MM.1S (cell line): ENCODE results near the gene HEMK1.

Experiments used
- DNase-seq: peaks from one replicate; pipeline ENCODE4 v3.0.0-alpha.2; 2015
- H2AFZ ChIP-seq: fragments of 300-600 bp; sonication (generic); 2 replicates; pipeline ENCODE4 v1.6.0; 2016; ENCODE audit warnings: antibody characterized with exemption, low read length
- H3F3A ChIP-seq: fragments of 300-600 bp; sonication (generic); 2 replicates; pipeline ENCODE4 v1.6.1; 2016; ENCODE audit warnings: mild to moderate bottlenecking, antibody characterized with exemption, low read length, moderate library complexity, mixed read lengths; ENCODE audit not compliant: insufficient read depth
- H3K27ac ChIP-seq: fragments of 300-600 bp; sonication (generic); 2 replicates; pipeline ENCODE4 v1.5.1; 2016; ENCODE audit warnings: mild to moderate bottlenecking, low read length
- H3K27me3 ChIP-seq: fragments of 300-600 bp; sonication (generic); replicated peaks from 2 replicates; pipeline ENCODE4 v1.6.0; 2016; ENCODE audit warnings: low read length; ENCODE audit not compliant: insufficient read depth
- H3K36me3 ChIP-seq: fragments of 300-600 bp; sonication (generic); replicated peaks from 2 replicates; pipeline ENCODE4 v1.6.1; 2016; ENCODE audit warnings: mild to moderate bottlenecking, low read length, mixed read lengths; ENCODE audit not compliant: insufficient read depth
- H3K4me1 ChIP-seq: fragments of 300-600 bp; sonication (generic); 2 replicates; pipeline ENCODE4 v1.6.1; 2016; ENCODE audit warnings: low read length, mixed read lengths
- H3K4me2 ChIP-seq: fragments of 300-600 bp; sonication (generic); 2 replicates; pipeline ENCODE4 v1.6.0; 2016; ENCODE audit warnings: low read depth, low read length
- H3K4me3 ChIP-seq: fragments of 300-600 bp; sonication (generic); 2 replicates; pipeline ENCODE4 v1.5.1; 2016; ENCODE audit warnings: low read length, mixed read lengths
- H3K79me2 ChIP-seq: fragments of 300-600 bp; sonication (generic); 2 replicates; pipeline ENCODE4 v1.6.1; 2016; ENCODE audit warnings: mixed run types, low read length, mixed read lengths
- H3K9ac ChIP-seq: fragments of 300-600 bp; sonication (generic); 2 replicates; pipeline ENCODE4 v1.6.1; 2016; ENCODE audit warnings: low read length, mixed read lengths
- H3K9me2 ChIP-seq: fragments of 300-600 bp; sonication (generic); replicated peaks from 2 replicates; pipeline ENCODE4 v1.6.1; 2016; ENCODE audit warnings: mild to moderate bottlenecking, low read length, mixed read lengths; ENCODE audit not compliant: insufficient read depth
- H3K9me3 ChIP-seq: fragments of 300-600 bp; sonication (generic); replicated peaks from 2 replicates; pipeline ENCODE4 v1.6.1; 2016; ENCODE audit warnings: mild to moderate bottlenecking, low read length, mixed read lengths; ENCODE audit not compliant: insufficient read depth
- H4K20me1 ChIP-seq: fragments of 300-600 bp; sonication (generic); 2 replicates; pipeline ENCODE4 v1.6.1; 2016; ENCODE audit warnings: mild to moderate bottlenecking, low read length, moderate library complexity, mixed read lengths; ENCODE audit not compliant: insufficient read depth
- CTCF ChIP-seq: fragments of 300-600 bp; sonication (generic); IDR thresholded peaks from 2 replicates; pipeline ENCODE4 v1.5.1; 2016; ENCODE audit warnings: antibody characterized with exemption, low read length, mixed read lengths
- EZH2 ChIP-seq: fragments of 300-600 bp; sonication (generic); optimal IDR thresholded peaks from 2 replicates; pipeline ENCODE3; 2017; ENCODE audit warnings: low read depth, mild to moderate bottlenecking, antibody characterized with exemption, low read length, mixed read lengths
- EZH2phosphoT487 ChIP-seq: fragments of 300-600 bp; sonication (generic); IDR thresholded peaks from 2 replicates; pipeline ENCODE4 v1.6.1; 2018; ENCODE audit warnings: antibody characterized with exemption, low read length

The HEMK1 gene

GRCh38 chr3:50532062-50532705 is 37.1 kb upstream of the HEMK1 start:
- no peaks in the 10 kb centered on the region for H3K36me3 ChIP-seq
- H3K4me2 ChIP-seq: no peak overlapping the region
- H4K20me1 ChIP-seq: no peaks in the 10 kb centered on the region
- H3K27ac ChIP-seq: no peak overlapping the region
- peaks cover 88% of the 10 kb centered on the region for H3K27me3 ChIP-seq
- no peak for TF ChIP-seq CTCF
- TF ChIP-seq EZH2: no peak
- no peak for TF ChIP-seq EZH2phosphoT487
- H3F3A ChIP-seq: no peaks in the 10 kb centered on the region
- H2AFZ ChIP-seq: no peak overlapping the region
- no peak for DNase-seq
- no peaks in the 10 kb centered on the region for H3K4me1 ChIP-seq
- no peak overlapping the region for H3K4me3 ChIP-seq
- H3K9ac ChIP-seq: no peak overlapping the region
- no peaks in the 10 kb centered on the region for H3K9me2 ChIP-seq
- H3K9me3 ChIP-seq: no peaks in the 10 kb centered on the region
- no peaks in the 10 kb centered on the region for H3K79me2 ChIP-seq

GRCh38 chr3:50533316-50533715 is 36.0 kb upstream of the HEMK1 start:
- no peak overlapping the region for H3K9ac ChIP-seq
- H3K4me2 ChIP-seq: no peak overlapping the region
- H3K27me3 ChIP-seq: peaks cover 94% of the 10 kb centered on the region
- no peak for TF ChIP-seq CTCF
- no peak for TF ChIP-seq EZH2
- TF ChIP-seq EZH2phosphoT487: no peak
- H3K4me1 ChIP-seq: no peaks in the 10 kb centered on the region
- no peaks in the 10 kb centered on the region for H3K79me2 ChIP-seq
- H2AFZ ChIP-seq: no peak overlapping the region
- no peak overlapping the region for H3K27ac ChIP-seq
- no peaks in the 10 kb centered on the region for H3K36me3 ChIP-seq
- no peaks in the 10 kb centered on the region for H3K9me3 ChIP-seq
- H3K9me2 ChIP-seq: no peaks in the 10 kb centered on the region
- H4K20me1 ChIP-seq: no peaks in the 10 kb centered on the region
- H3K4me3 ChIP-seq: no peak overlapping the region
- DNase-seq: no peak
- H3F3A ChIP-seq: no peaks in the 10 kb centered on the region

- Histone ChIP-seq H3K4me1 (no peaks in the 10 kb centered on the region), H3K27me3 (peaks cover 96% of the 10 kb centered on the region), H3F3A (no peaks in the 10 kb centered on the region), H3K4me2 (no peak overlapping the region), H3K9me2 (no peaks in the 10 kb centered on the region), H3K9ac (no peak overlapping the region), H4K20me1 (no peaks in the 10 kb centered on the region), H3K79me2 (no peaks in the 10 kb centered on the region), H3K36me3 (no peaks in the 10 kb centered on the region), H3K27ac (no peak overlapping the region), H3K9me3 (no peaks in the 10 kb centered on the region), H3K4me3 (no peak overlapping the region), H2AFZ (no peak overlapping the region)
- TF ChIP-seq CTCF: no peak
- no peak for TF ChIP-seq EZH2phosphoT487
- no peak for TF ChIP-seq EZH2
- no peak for DNase-seq
Measured at GRCh38 chr3:50533807-50534461, 35.4 kb upstream of the HEMK1 start.
